ENCODE results near the gene CLEC4M. TPM values are rescaled to one million over a fixed set of nuclear protein-coding genes. Genes with fewer than 3 reads are reported as not detected.

CLEC4M gene
- total and polyA plus RNA-seq, 4 donors = 0.26 to 2.5 (median 0.78) TPM

GRCh38 chr19:7769171-7769570 is 6.1 kb downstream of the CLEC4M start:
- no peak for DNase-seq
- TF ChIP-seq CTCF (IDR thresholded peaks at IDR 0.05; ENCODE audit: control extremely low read depth, extremely low read depth) = no peak
- no peaks in the 10 kb centered on the region for H3K36me3 ChIP-seq (ENCODE audit: control insufficient read depth in 4 of 4, insufficient read depth in 4 of 4, low read length in 4 of 4)
- 83 to 91% methylated on average over 2 of the region's 2 CpGs for WGBS, 2 donors
- H3K4me1 ChIP-seq (ENCODE audit: control insufficient read depth in 5 of 5, insufficient read depth in 5 of 5, low read length in 5 of 5) = peaks cover 0 to 1% (median 0%) of the 10 kb centered on the region in 5 donors
- no peak overlapping the region for H3K27ac ChIP-seq (ENCODE audit: low read depth in 1 of 2, low read length in 1 of 2)
- no peak overlapping the region for H3K4me3 ChIP-seq
- H3K9ac ChIP-seq (ENCODE audit: insufficient read depth in 1 of 2, low read length in 2 of 2) = no peak overlapping the region
- ATAC-seq (ENCODE audit: insufficient read depth, low FRiP score) = no peak
- peaks cover 0 to 2% (median 0%) of the 10 kb centered on the region in 3 donors for H3K27me3 ChIP-seq (ENCODE audit: control insufficient read depth in 3 of 3, insufficient read depth in 3 of 3, low read length in 2 of 3)
- no peaks in the 10 kb centered on the region for H3K9me3 ChIP-seq (ENCODE audit: control insufficient read depth in 4 of 4, insufficient read depth in 3 of 4, low read length in 3 of 4)

GRCh38 chr19:7771072-7771471 is 8.0 kb downstream of the CLEC4M start:
- ATAC-seq (ENCODE audit: insufficient read depth, low FRiP score) = no peak
- no peak overlapping the region for H3K4me3 ChIP-seq
- TF ChIP-seq CTCF (IDR thresholded peaks at IDR 0.05; ENCODE audit: control extremely low read depth, extremely low read depth) = no peak
- no peaks in the 10 kb centered on the region for H3K9me3 ChIP-seq (ENCODE audit: control insufficient read depth in 4 of 4, insufficient read depth in 3 of 4, low read length in 3 of 4)
- H3K27me3 ChIP-seq (ENCODE audit: control insufficient read depth in 3 of 3, insufficient read depth in 3 of 3, low read length in 2 of 3) = peaks cover 0 to 2% (median 0%) of the 10 kb centered on the region in 3 donors
- H3K4me1 ChIP-seq (ENCODE audit: control insufficient read depth in 5 of 5, insufficient read depth in 5 of 5, low read length in 5 of 5) = peaks cover 0 to 1% (median 0%) of the 10 kb centered on the region in 5 donors
- DNase-seq = no peak
- no peak overlapping the region for H3K9ac ChIP-seq (ENCODE audit: insufficient read depth in 1 of 2, low read length in 2 of 2)
- 79 to 81% methylated on average over 8 of the region's 8 CpGs for WGBS, 2 donors
- no peak overlapping the region for H3K27ac ChIP-seq (ENCODE audit: low read depth in 1 of 2, low read length in 1 of 2)
- no peaks in the 10 kb centered on the region for H3K36me3 ChIP-seq (ENCODE audit: control insufficient read depth in 4 of 4, insufficient read depth in 4 of 4, low read length in 4 of 4)

- 37 to 39% methylated on average over 8 of the region's 8 CpGs for WGBS, 2 donors
- DNase-seq (no peak), ATAC-seq (ENCODE audit: insufficient read depth, low FRiP score) (no peak)
- H3K9ac ChIP-seq (ENCODE audit: insufficient read depth in 1 of 2, low read length in 2 of 2) = no peak overlapping the region
- no peak overlapping the region for H3K27ac ChIP-seq (ENCODE audit: low read depth in 1 of 2, low read length in 1 of 2)
- peaks cover 0 to 1% (median 0%) of the 10 kb centered on the region in 5 donors for H3K4me1 ChIP-seq (ENCODE audit: control insufficient read depth in 5 of 5, insufficient read depth in 5 of 5, low read length in 5 of 5)
- no peaks in the 10 kb centered on the region for H3K9me3 ChIP-seq (ENCODE audit: control insufficient read depth in 4 of 4, insufficient read depth in 3 of 4, low read length in 3 of 4)
- no peak overlapping the region for H3K4me3 ChIP-seq
- peaks cover 0 to 2% (median 0%) of the 10 kb centered on the region in 3 donors for H3K27me3 ChIP-seq (ENCODE audit: control insufficient read depth in 3 of 3, insufficient read depth in 3 of 3, low read length in 2 of 3)
- no peak for TF ChIP-seq CTCF (IDR thresholded peaks at IDR 0.05; ENCODE audit: control extremely low read depth, extremely low read depth)
- no peaks in the 10 kb centered on the region for H3K36me3 ChIP-seq (ENCODE audit: control insufficient read depth in 4 of 4, insufficient read depth in 4 of 4, low read length in 4 of 4)
Measured at GRCh38 chr19:7772752-7773291, 9.8 kb downstream of the CLEC4M start.

- 78 to 84% methylated on average over 9 of the region's 9 CpGs for WGBS, 2 donors
- no peak for TF ChIP-seq CTCF (IDR thresholded peaks at IDR 0.05; ENCODE audit: control extremely low read depth, extremely low read depth)
- no peak for ATAC-seq (ENCODE audit: insufficient read depth, low FRiP score)
Measured at GRCh38 chr19:7773841-7774240, 10.8 kb downstream of the CLEC4M start.

More at GRCh38 chr19:7773841-7774240, 10.8 kb downstream of the CLEC4M start:
- Histone ChIP-seq H3K9me3 (ENCODE audit: control insufficient read depth in 4 of 4, insufficient read depth in 3 of 4, low read length in 3 of 4) (no peaks in the 10 kb centered on the region), H3K4me3 (no peak overlapping the region), H3K4me1 (ENCODE audit: control insufficient read depth in 5 of 5, insufficient read depth in 5 of 5, low read length in 5 of 5) (peaks cover 0 to 1% (median 0%) of the 10 kb centered on the region in 5 donors), H3K27me3 (ENCODE audit: control insufficient read depth in 3 of 3, insufficient read depth in 3 of 3, low read length in 2 of 3) (no peaks in the 10 kb centered on the region), H3K27ac (ENCODE audit: low read depth in 1 of 2, low read length in 1 of 2) (no peak overlapping the region), H3K9ac (ENCODE audit: insufficient read depth in 1 of 2, low read length in 2 of 2) (no peak overlapping the region), H3K36me3 (ENCODE audit: control insufficient read depth in 4 of 4, insufficient read depth in 4 of 4, low read length in 4 of 4) (no peaks in the 10 kb centered on the region)
- DNase-seq = no peak

Data from lung (tissue), 12 donors.